Measurements from ENCODE around the gene PROM1.

PROM1 gene

GRCh38 chr4:15938182-15938581 is 145.6 kb downstream of the PROM1 start:
- FAIRE-seq = no peak

GRCh38 chr4:15936495-15936894 is 147.3 kb downstream of the PROM1 start:
- no peak for FAIRE-seq

GRCh38 chr4:15935504-15936402 is 148.1 kb downstream of the PROM1 start:
- FAIRE-seq = no peak

- no peak for FAIRE-seq
Measured at GRCh38 chr4:15934259-15934658, 149.6 kb downstream of the PROM1 start.

- FAIRE-seq = no peak
Measured at GRCh38 chr4:15931451-15932210, 152.2 kb downstream of the PROM1 start.

- no peak for FAIRE-seq
Measured at GRCh38 chr4:15930314-15930713, 153.5 kb downstream of the PROM1 start.

GRCh38 chr4:15929540-15929939 is 154.3 kb downstream of the PROM1 start:
- FAIRE-seq = no peak

- no peak for FAIRE-seq
Measured at GRCh38 chr4:15928883-15929282, 154.9 kb downstream of the PROM1 start.

GRCh38 chr4:15926486-15926885 is 157.3 kb downstream of the PROM1 start:
- no peak for FAIRE-seq

- no peak for FAIRE-seq
Measured at GRCh38 chr4:15925830-15926229, 158.0 kb downstream of the PROM1 start.

- no peak for FAIRE-seq
Measured at GRCh38 chr4:15921592-15921932, 162.3 kb downstream of the PROM1 start.

GRCh38 chr4:15920723-15921591 is 162.9 kb downstream of the PROM1 start:
- no peak for FAIRE-seq

- FAIRE-seq = no peak
Measured at GRCh38 chr4:15918484-15919129, 165.2 kb downstream of the PROM1 start.

Measured in TTC549 (cell line).